Duodenal mucosa (tissue), 2 donors: ENCODE results near the gene KSR1.

Experiments used
- H3K27ac ChIP-seq: one replicate; pipeline ENCODE4 v1.7.0; 2013; ENCODE audit warnings: low read depth, low read length
- H3K27me3 ChIP-seq, 2 donors: one replicate each; pipeline ENCODE4 v1.7.0; 2013; ENCODE audit warnings: low read length in 2 of 2, control low read depth in 1 of 2; ENCODE audit not compliant: insufficient read depth in 2 of 2, control insufficient read depth in 1 of 2
- H3K36me3 ChIP-seq, 2 donors: one replicate each; pipeline ENCODE4 v1.7.0; 2013; ENCODE audit warnings: low read length in 2 of 2, control low read depth in 1 of 2; ENCODE audit not compliant: insufficient read depth in 2 of 2, control insufficient read depth in 1 of 2
- H3K4me1 ChIP-seq, 2 donors: one replicate each; pipeline ENCODE4 v1.7.0; 2013; ENCODE audit warnings: low read length in 2 of 2, control low read depth in 1 of 2; ENCODE audit not compliant: insufficient read depth in 2 of 2, control insufficient read depth in 1 of 2
- H3K4me3 ChIP-seq, 2 donors: one replicate each; pipeline ENCODE4 v1.7.0; 2013; ENCODE audit warnings: low read length in 2 of 2, low read depth in 1 of 2
- H3K9ac ChIP-seq, 2 donors: one replicate each; pipeline ENCODE4 v1.7.0; 2013; ENCODE audit warnings: low read length in 2 of 2, low read depth in 1 of 2
- H3K9me3 ChIP-seq, 2 donors: one replicate each; pipeline ENCODE4 v1.7.0; 2013; ENCODE audit warnings: low read length in 2 of 2, control low read depth in 1 of 2; ENCODE audit not compliant: control insufficient read depth in 1 of 2

The KSR1 gene

GRCh38 chr17:27512511-27513346 lies 56.5 kb downstream of the KSR1 start:
- no peak overlapping the region for H3K4me3 ChIP-seq
- H3K36me3 ChIP-seq = no peaks in the 10 kb centered on the region
- no peaks in the 10 kb centered on the region for H3K27me3 ChIP-seq
- H3K27ac ChIP-seq = no peak overlapping the region
- H3K4me1 ChIP-seq = no peaks in the 10 kb centered on the region
- H3K9ac ChIP-seq = no peak overlapping the region
- no peaks in the 10 kb centered on the region for H3K9me3 ChIP-seq

- Histone ChIP-seq H3K27ac (no peak overlapping the region), H3K9me3 (no peaks in the 10 kb centered on the region), H3K36me3 (no peaks in the 10 kb centered on the region), H3K9ac (no peak overlapping the region), H3K4me1 (peaks cover 0 to 4% of the 10 kb centered on the region in 2 donors), H3K4me3 (no peak overlapping the region), H3K27me3 (no peaks in the 10 kb centered on the region)
These were observed 57.6 kb downstream of the KSR1 start for GRCh38 chr17:27513849-27514248.

GRCh38 chr17:27514595-27515413 lies 58.6 kb downstream of the KSR1 start:
- no peaks in the 10 kb centered on the region for H3K36me3 ChIP-seq
- H3K4me1 ChIP-seq = peaks cover 5 to 14% of the 10 kb centered on the region in 2 donors
- H3K27ac ChIP-seq = no peak overlapping the region
- no peak overlapping the region for H3K4me3 ChIP-seq
- H3K9ac ChIP-seq = no peak overlapping the region
- no peaks in the 10 kb centered on the region for H3K9me3 ChIP-seq
- no peaks in the 10 kb centered on the region for H3K27me3 ChIP-seq

GRCh38 chr17:27518048-27518447 lies 61.8 kb downstream of the KSR1 start:
- H3K27ac ChIP-seq = no peak overlapping the region
- H3K27me3 ChIP-seq = no peaks in the 10 kb centered on the region
- H3K4me1 ChIP-seq = peaks cover 12 to 29% of the 10 kb centered on the region in 2 donors
- H3K4me3 ChIP-seq = no peak overlapping the region
- no peak overlapping the region for H3K9ac ChIP-seq
- H3K36me3 ChIP-seq = no peaks in the 10 kb centered on the region
- H3K9me3 ChIP-seq = no peaks in the 10 kb centered on the region

GRCh38 chr17:27518545-27519521 lies 62.6 kb downstream of the KSR1 start:
- Histone ChIP-seq H3K9ac (no peak overlapping the region), H3K4me1 (peaks cover 12 to 29% of the 10 kb centered on the region in 2 donors), H3K27me3 (no peaks in the 10 kb centered on the region), H3K4me3 (no peak overlapping the region), H3K27ac (no peak overlapping the region), H3K36me3 (no peaks in the 10 kb centered on the region), H3K9me3 (no peaks in the 10 kb centered on the region)

- Histone ChIP-seq H3K36me3 (no peaks in the 10 kb centered on the region), H3K9me3 (no peaks in the 10 kb centered on the region), H3K27me3 (no peaks in the 10 kb centered on the region), H3K4me3 (no peak overlapping the region), H3K27ac (no peak overlapping the region), H3K9ac (no peak overlapping the region), H3K4me1 (peaks cover 12 to 29% of the 10 kb centered on the region in 2 donors)
These were observed 63.3 kb downstream of the KSR1 start for GRCh38 chr17:27519550-27519949.

GRCh38 chr17:27520491-27521185 lies 64.4 kb downstream of the KSR1 start:
- H3K9ac ChIP-seq = no peak overlapping the region
- peaks cover 14 to 29% of the 10 kb centered on the region in 2 donors for H3K4me1 ChIP-seq
- H3K4me3 ChIP-seq = no peak overlapping the region
- H3K27ac ChIP-seq = no peak overlapping the region
- H3K9me3 ChIP-seq = no peaks in the 10 kb centered on the region
- no peaks in the 10 kb centered on the region for H3K36me3 ChIP-seq
- H3K27me3 ChIP-seq = no peaks in the 10 kb centered on the region

GRCh38 chr17:27521281-27522027 lies 65.2 kb downstream of the KSR1 start:
- no peak overlapping the region for H3K9ac ChIP-seq
- H3K9me3 ChIP-seq = no peaks in the 10 kb centered on the region
- no peak overlapping the region for H3K27ac ChIP-seq
- no peak overlapping the region for H3K4me3 ChIP-seq
- H3K36me3 ChIP-seq = no peaks in the 10 kb centered on the region
- no peaks in the 10 kb centered on the region for H3K27me3 ChIP-seq
- peaks cover 16 to 33% of the 10 kb centered on the region in 2 donors for H3K4me1 ChIP-seq
